NCI-H1417 treated with DMSO at 0.1 percent for 48 hours (cell line): Measurements from ENCODE around the gene EPRS1.
"Not testable (repeated sequence)": the region's sequence is repeated elsewhere in the genome, so short reads cannot be mapped to it uniquely, and the experiment has no call there.

Source experiments
- DNase-seq: peaks from one replicate; lab custom pipeline; 2025; lab: John Stamatoyannopoulos, UW

EPRS1 gene

GRCh38 chr1:220046052-220046930 lies at the start of gene EPRS1:
Gene EPRS1 (minus strand): TSS chr1:220046505. CDS start chr1:220046388, 117 bp downstream.
- DNase-seq: peak; percentile 84

- DNase-seq: no peak
Measured at GRCh38 chr1:220094016-220094911, 48.0 kb upstream of the EPRS1 start, which contains the start of gene IARS2. Gene IARS2 (plus strand): TSS chr1:220094132. CDS start chr1:220094217, 85 bp downstream.

GRCh38 chr1:220093361-220094015 lies 47.2 kb upstream of the EPRS1 start:
- DNase-seq: no peak

GRCh38 chr1:220092694-220093093 lies 46.4 kb upstream of the EPRS1 start:
- DNase-seq: no peak

GRCh38 chr1:220089650-220090556 lies 43.6 kb upstream of the EPRS1 start, which contains the start of gene BPNT1:
Gene BPNT1 (minus strand): TSS chr1:220089788. CDS start chr1:220079846, 9,942 bp downstream.
- DNase-seq: peak; percentile 94

GRCh38 chr1:220086261-220086686 lies 40.0 kb upstream of the EPRS1 start:
- not testable (repeated sequence) for DNase-seq

- DNase-seq: no peak
Measured at GRCh38 chr1:220084460-220084859, 38.2 kb upstream of the EPRS1 start.

- DNase-seq: no peak
Measured at GRCh38 chr1:220077887-220078286, 31.6 kb upstream of the EPRS1 start.

- DNase-seq: no peak
Measured at GRCh38 chr1:220076861-220077762, 30.8 kb upstream of the EPRS1 start.

GRCh38 chr1:220067269-220068204 lies 21.2 kb upstream of the EPRS1 start:
- no peak for DNase-seq

GRCh38 chr1:220062629-220063028 lies 16.3 kb upstream of the EPRS1 start:
- DNase-seq: no peak

GRCh38 chr1:220060876-220061275 lies 14.6 kb upstream of the EPRS1 start:
- no peak for DNase-seq

- DNase-seq: no peak
Measured at GRCh38 chr1:220056374-220056773, 10.1 kb upstream of the EPRS1 start.

- DNase-seq: no peak
Measured at GRCh38 chr1:220045356-220046051, 801 bp downstream of the EPRS1 start.

GRCh38 chr1:220044678-220045355 lies 1.5 kb downstream of the EPRS1 start:
- DNase-seq: no peak

GRCh38 chr1:220043646-220044045 lies 2.7 kb downstream of the EPRS1 start:
- no peak for DNase-seq

- no peak for DNase-seq
Measured at GRCh38 chr1:220040028-220040596, 6.2 kb downstream of the EPRS1 start.
